Endothelial cell of umbilical vein (primary cell): Measurements from ENCODE around the gene S100P. TPM values are rescaled to one million over a fixed set of nuclear protein-coding genes. Genes with fewer than 3 reads are reported as not detected.
A peak's percentile ranks its signal among the peaks of the same experiment; 100 is the strongest.

Source experiments
- BruUV-seq: library from RNA; stranded (reverse); fragments of 400-500 nt; replicated peaks from 2 replicates; lab custom pipeline; 2021; lab: Mats Ljungman, UMichigan
- CTCF ChIA-PET: fragments of 300-600, 350-600 bp; sonication (Branson Sonifier 250); formaldehyde crosslinking; loops from one replicate; lab custom pipeline; 2021; ENCODE audit warnings: antibody characterized with exemption, inconsistent platforms; lab: Charles Lee
- POLR2A ChIA-PET: fragments of 300-600, 350-600 bp; sonication (Branson Sonifier 250); formaldehyde crosslinking; loops from one replicate; lab custom pipeline; 2021; ENCODE audit warnings: antibody characterized with exemption, inconsistent platforms; lab: Charles Lee
- DNase-seq: peaks from one replicate; pipeline ENCODE4 v3.0.0-alpha.2; 2011; ENCODE audit warnings: low read depth, low spot score
- FAIRE-seq: peaks from 2 replicates; lab custom pipeline; 2011; peaks lifted over from hg19 to GRCh38; lab: Jason Lieb, UNC
- H2AFZ ChIP-seq: 2 replicates; pipeline ENCODE4 v1.6.0; 2012; ENCODE audit warnings: low read depth, low read length, control low read depth, inconsistent platforms
- H3K27ac ChIP-seq: 2 replicates; pipeline ENCODE4 v1.5.1; 2011; ENCODE audit warnings: low read depth, mild to moderate bottlenecking, control low read depth, low read length, moderate library complexity; ENCODE audit not compliant: insufficient read depth
- H3K27me3 ChIP-seq, 2 experiments: 2 replicates each; pipeline versions ENCODE4 v1.6.0 to v1.6.1; 2011; ENCODE audit warnings: low read length in 2 of 2, mixed read lengths in 1 of 2; ENCODE audit not compliant: control insufficient read depth in 2 of 2, insufficient read depth in 2 of 2
- H3K36me3 ChIP-seq, 2 experiments: 2 replicates in 1 of 2; 3 replicates in 1 of 2; pipeline ENCODE4 v1.5.1; 2011; ENCODE audit warnings: low read length in 2 of 2, mild to moderate bottlenecking in 1 of 2, moderate library complexity in 1 of 2; ENCODE audit not compliant: control insufficient read depth in 2 of 2, insufficient read depth in 2 of 2; ENCODE audit errors: extremely low read depth in 1 of 2
- H3K4me1 ChIP-seq: 3 replicates; pipeline ENCODE4 v1.5.1; 2011; ENCODE audit warnings: mild to moderate bottlenecking, low read length; ENCODE audit not compliant: control insufficient read depth, insufficient read depth; ENCODE audit errors: extremely low read depth
- H3K4me2 ChIP-seq: 2 replicates; pipeline ENCODE4 v1.6.1; 2011; ENCODE audit warnings: low read length, control low read depth, mixed read lengths; ENCODE audit not compliant: insufficient read depth
- H3K4me3 ChIP-seq, 3 experiments: fragments of 200-600 bp in 1 of 3; sonication (generic), shearing (Covaris generic) in 1 of 3; replicated peaks in 1 of 3; 2 replicates each; pipeline ENCODE4 v1.5.1; 2011 to 2016; ENCODE audit warnings: control low read depth in 3 of 3, low read length in 3 of 3, mild to moderate bottlenecking in 2 of 3, inconsistent platforms in 1 of 3, low read depth in 1 of 3, moderate library complexity in 1 of 3; ENCODE audit not compliant: insufficient read depth in 1 of 3
- H3K79me2 ChIP-seq: 2 replicates; pipeline ENCODE4 v1.6.0; 2012; ENCODE audit warnings: low read length, inconsistent platforms; ENCODE audit not compliant: control insufficient read depth, insufficient read depth
- H3K9ac ChIP-seq: replicated peaks from 2 replicates; pipeline ENCODE3; 2011; ENCODE audit warnings: low read length, control low read depth; ENCODE audit not compliant: insufficient read depth; ENCODE audit errors: extremely low read depth
- H3K9me1 ChIP-seq: replicated peaks from 3 replicates; pipeline ENCODE4 v1.6.0; 2011; ENCODE audit warnings: mild to moderate bottlenecking, low read length; ENCODE audit not compliant: control insufficient read depth, insufficient read depth; ENCODE audit errors: extremely low read depth
- H3K9me3 ChIP-seq: replicated peaks from 2 replicates; pipeline ENCODE4 v1.5.1; 2012; ENCODE audit warnings: low read length, inconsistent platforms; ENCODE audit not compliant: control insufficient read depth, insufficient read depth
- H4K20me1 ChIP-seq: replicated peaks from 2 replicates; pipeline ENCODE3; 2011; ENCODE audit warnings: mild to moderate bottlenecking, low read length; ENCODE audit not compliant: control insufficient read depth, insufficient read depth; ENCODE audit errors: extremely low read depth
- CTCF ChIP-seq, 2 donors: IDR thresholded peaks; 1 replicate in 1 of 2; 2 replicates in 1 of 2; pipeline ENCODE4 v1.5.1; 2011; ENCODE audit warnings: low read length in 2 of 2, mild to moderate bottlenecking in 2 of 2, moderate library complexity in 2 of 2, control low read depth in 1 of 2, inconsistent platforms in 1 of 2, low read depth in 1 of 2; ENCODE audit not compliant: insufficient read depth in 1 of 2; ENCODE audit errors: extremely low read depth in 1 of 2
- EZH2 ChIP-seq: IDR thresholded peaks from 2 replicates; pipeline ENCODE4 v1.6.1; 2012; ENCODE audit warnings: borderline replicate concordance, low read depth, mild to moderate bottlenecking, moderate library complexity, low read length, inconsistent platforms; ENCODE audit not compliant: severe bottlenecking
- FOS ChIP-seq: IDR thresholded peaks from 2 replicates; pipeline ENCODE4 v1.6.1; 2011; ENCODE audit warnings: mild to moderate bottlenecking, low read length, moderate library complexity, borderline replicate concordance; ENCODE audit not compliant: insufficient read depth
- GATA2 ChIP-seq: IDR thresholded peaks from 2 replicates; pipeline ENCODE4 v1.7.0; 2011; ENCODE audit warnings: low read depth, mild to moderate bottlenecking, moderate library complexity, mixed read lengths, low read length; ENCODE audit not compliant: insufficient read length, insufficient read depth
- JUN ChIP-seq: IDR thresholded peaks from 2 replicates; pipeline ENCODE4 v1.6.1; 2011; ENCODE audit warnings: borderline replicate concordance, low read depth; ENCODE audit not compliant: insufficient read length, insufficient read depth
- MYC ChIP-seq: IDR thresholded peaks from one replicate; pipeline ENCODE4 v1.6.1; 2011; ENCODE audit warnings: mild to moderate bottlenecking, low read depth, low read length
- POLR2A ChIP-seq: IDR thresholded peaks from 2 replicates; pipeline ENCODE4 v1.6.1; 2012; ENCODE audit warnings: low read depth, mild to moderate bottlenecking, control low read depth, low read length
- POLR2AphosphoS5 ChIP-seq: IDR thresholded peaks from 2 replicates; pipeline ENCODE4 v1.6.1; 2012; ENCODE audit warnings: low read depth, mild to moderate bottlenecking, control low read depth, low read length, moderate library complexity; ENCODE audit not compliant: insufficient read depth
- dilution Hi-C: fragments of 300-500 bp; cut with MboI; formaldehyde crosslinking; loops from one replicate; pipeline ENCODE4 v1.15.0; 2019; ENCODE audit warnings: low sequenced_read_pairs; ENCODE audit not compliant: extremely low pct_ligation_motif_present
- intact Hi-C: fragments of 100-400 bp; cut with micrococcal nuclease; formaldehyde crosslinking; loops from one replicate; pipeline ENCODE4 v1.10.0; 2022
- polyA plus RNA-seq, 4 experiments: library from polyadenylated mRNA; depleted of rRNA in 3 of 4; stranded (reverse) in 3 of 4; unstranded in 1 of 4; fragments of >200 nt; gene quantifications; 2 replicates each; pipeline versions ENCODE4 v1.2.1 to v1.2.3, GENCODE V29; 2011 to 2012; ENCODE audit warnings: missing spikeins in 1 of 4
- total RNA-seq: library from RNA; stranded (reverse); gene quantifications from 2 replicates; pipeline ENCODE4 v1.2.3, GENCODE V29; 2021
- TF ChIP-seq, protein P1 (sequence below): IDR thresholded peaks from 2 replicates; pipeline ENCODE4 v1.6.1; 2011; ENCODE audit not compliant: insufficient read depth, insufficient read length

S100P gene
- total and polyA plus RNA-seq, 2 donors (not counting 3 experiments of a cell fraction or from before 2014, with no cell fraction given), result not detected

GRCh38 chr4:6731780-6732179 is 38.1 kb downstream of the S100P start:
- H3K27ac ChIP-seq, result no peak overlapping the region
- H3K79me2 ChIP-seq, result no peaks in the 10 kb centered on the region
- dilution Hi-C loops (no loop called here), intact Hi-C loops (no loop called here)
- no peak for FAIRE-seq
- DNase-seq, result no peak
- H3K4me2 ChIP-seq, result no peak overlapping the region
- no peak overlapping the region for H2AFZ ChIP-seq
- H3K4me3 ChIP-seq, result no peak overlapping the region
- H3K4me1 ChIP-seq, result peaks cover 3% of the 10 kb centered on the region
- no peaks in the 10 kb centered on the region for H3K27me3 ChIP-seq
- CTCF ChIA-PET, result interaction anchor here (1.2 to 1.3 kb wide), 2 partner anchors 11 to 142 kb away, joined by 6 to 11 read pairs; no protein-coding TSS in a partner anchor
- no peak overlapping the region for H3K9ac ChIP-seq
- BruUV-seq, result no TSS peak
- no peaks in the 10 kb centered on the region for H4K20me1 ChIP-seq
- no peak for TF ChIP-seq FOS
- TF ChIP-seq, protein P1, sequence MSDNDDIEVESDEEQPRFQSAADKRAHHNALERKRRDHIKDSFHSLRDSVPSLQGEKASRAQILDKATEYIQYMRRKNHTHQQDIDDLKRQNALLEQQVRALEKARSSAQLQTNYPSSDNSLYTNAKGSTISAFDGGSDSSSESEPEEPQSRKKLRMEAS, result no peak
- no peaks in the 10 kb centered on the region for H3K9me3 ChIP-seq
- H3K36me3 ChIP-seq, result no peaks in the 10 kb centered on the region
- H3K9me1 ChIP-seq, result no peaks in the 10 kb centered on the region
- POLR2A ChIA-PET, result no interaction called here

GRCh38 chr4:6732441-6733357 is 39.0 kb downstream of the S100P start:
- TF ChIP-seq MYC, result no peak
- TF ChIP-seq, protein P1, result no peak
- no peak for TF ChIP-seq POLR2A
- TF ChIP-seq JUN, result no peak
- TF ChIP-seq CTCF (IDR thresholded peaks at IDR 0.05; ENCODE audit: extremely low read depth in 1 of 2, insufficient read depth in 1 of 2, low read depth in 1 of 2, low read length in 2 of 2), result no peak
- TF ChIP-seq EZH2, result no peak
- no peak for TF ChIP-seq GATA2
- TF ChIP-seq FOS, result no peak
- TF ChIP-seq POLR2AphosphoS5, result no peak
- intact Hi-C loops (no loop called here), dilution Hi-C loops (no loop called here)
- Histone ChIP-seq H3K4me1 (peaks cover 3% of the 10 kb centered on the region), H3K36me3 (no peaks in the 10 kb centered on the region), H3K4me2 (no peak overlapping the region), H3K27me3 (no peaks in the 10 kb centered on the region), H3K9me1 (no peaks in the 10 kb centered on the region), H4K20me1 (no peaks in the 10 kb centered on the region), H3K27ac (peak overlapping the region; percentile 48), H3K9ac (no peak overlapping the region), H3K9me3 (no peaks in the 10 kb centered on the region), H3K79me2 (no peaks in the 10 kb centered on the region), H3K4me3 (no peak overlapping the region), H2AFZ (peak overlapping the region; percentile 89)
- FAIRE-seq, result peak; percentile 73
- POLR2A ChIA-PET, result no interaction called here
- DNase-seq, result peak; percentile 15
- CTCF ChIA-PET, result interaction anchor here (0.9 to 1.3 kb wide), 3 partner anchors 12 to 153 kb away, joined by 3 to 11 read pairs (median 8); no protein-coding TSS in a partner anchor
- no TSS peak for BruUV-seq
